Hepatocyte (in vitro differentiated cells): Measurements from ENCODE around the gene GPR161. TPM values are rescaled to one million over a fixed set of nuclear protein-coding genes. Genes with fewer than 3 reads are reported as not detected.

Experiments used
- DNase-seq: peaks from one replicate; pipeline ENCODE4 v3.0.0-alpha.2; 2016; ENCODE audit warnings: low spot score
- H2AFZ ChIP-seq: fragments of 200-600 bp; sonication (generic); 2 replicates; pipeline ENCODE4 v1.6.0; 2016; ENCODE audit warnings: antibody characterized with exemption, mild to moderate bottlenecking
- H3K27ac ChIP-seq: fragments of 200-600 bp; sonication (generic); 2 replicates; pipeline ENCODE4 v1.5.1; 2016; ENCODE audit warnings: mild to moderate bottlenecking
- H3K27me3 ChIP-seq: fragments of 200-600 bp; sonication (generic); 2 replicates; pipeline ENCODE4 v1.6.1; 2016
- H3K36me3 ChIP-seq: fragments of 200-600 bp; sonication (generic); replicated peaks from 2 replicates; pipeline ENCODE4 v1.5.1; 2016; ENCODE audit warnings: low read depth; ENCODE audit not compliant: insufficient read depth
- H3K4me1 ChIP-seq: fragments of 200-600 bp; sonication (generic); 2 replicates; pipeline ENCODE4 v1.5.1; 2016; ENCODE audit warnings: mild to moderate bottlenecking, moderate library complexity; ENCODE audit not compliant: insufficient read depth
- H3K4me2 ChIP-seq: fragments of 200-600 bp; sonication (generic); 2 replicates; pipeline ENCODE4 v1.6.0; 2016
- H3K4me3 ChIP-seq: fragments of 200-600 bp; sonication (generic); 2 replicates; pipeline ENCODE4 v1.5.1; 2016; ENCODE audit warnings: mild to moderate bottlenecking
- H3K79me2 ChIP-seq: fragments of 200-600 bp; sonication (generic); 2 replicates; pipeline ENCODE4 v1.6.0; 2017; ENCODE audit warnings: mild to moderate bottlenecking
- H3K9me2 ChIP-seq: fragments of 200-600 bp; sonication (generic); replicated peaks from 2 replicates; pipeline ENCODE4 v1.6.0; 2017; ENCODE audit warnings: mild to moderate bottlenecking; ENCODE audit not compliant: insufficient read depth
- H3K9me3 ChIP-seq: fragments of 200-600 bp; sonication (generic); 2 replicates; pipeline ENCODE4 v1.5.1; 2016; ENCODE audit warnings: low read depth, mild to moderate bottlenecking
- H4K20me1 ChIP-seq: fragments of 200-600 bp; sonication (generic); 2 replicates; pipeline ENCODE4 v1.6.0; 2016; ENCODE audit warnings: mild to moderate bottlenecking; ENCODE audit not compliant: insufficient read depth, poor library complexity, severe bottlenecking
- EZH2 ChIP-seq: fragments of 200-600 bp; sonication (generic); IDR thresholded peaks from 2 replicates; pipeline ENCODE4 v1.6.1; 2016; ENCODE audit warnings: antibody characterized with exemption, mild to moderate bottlenecking, borderline replicate concordance
- EZH2phosphoT487 ChIP-seq: fragments of 200-600 bp; sonication (generic); IDR thresholded peaks from one replicate; pipeline ENCODE4 v1.6.1; 2018; ENCODE audit warnings: antibody characterized with exemption, mild to moderate bottlenecking, low read depth, moderate library complexity; ENCODE audit not compliant: unreplicated experiment, severe bottlenecking
- WGBS: methylation state at CpG from one replicate; pipeline ENCODE4 v1.1.6; 2016; ENCODE audit warnings: low lambda C conversion rate; ENCODE audit errors: missing lambda C conversion rate; 5-methylcytosine and 5-hydroxymethylcytosine counted together
- polyA plus RNA-seq: library from polyadenylated mRNA; unstranded; fragments of >200 nt; fragmentation: Nextera tagmentation; extraction: Ambion mirVana; gene quantifications from 2 replicates; pipeline ENCODE4 v1.2.1, GENCODE V29; 2016
- total RNA-seq: library from RNA; depleted of rRNA; stranded (reverse); fragments of >200 nt; gene quantifications from 2 replicates; pipeline ENCODE4 v1.2.3, GENCODE V29; 2014
- TF ChIP-seq, protein P1 (sequence below): fragments of 200-600 bp; sonication (generic); IDR thresholded peaks from 2 replicates; pipeline ENCODE4 v1.5.1; 2016; ENCODE audit warnings: antibody characterized with exemption, mild to moderate bottlenecking; ENCODE audit not compliant: poor library complexity

The GPR161 gene
- total and polyA plus RNA-seq, 2 experiments from 2014 or later, result 15.9 to 19.3 TPM

DNA sequence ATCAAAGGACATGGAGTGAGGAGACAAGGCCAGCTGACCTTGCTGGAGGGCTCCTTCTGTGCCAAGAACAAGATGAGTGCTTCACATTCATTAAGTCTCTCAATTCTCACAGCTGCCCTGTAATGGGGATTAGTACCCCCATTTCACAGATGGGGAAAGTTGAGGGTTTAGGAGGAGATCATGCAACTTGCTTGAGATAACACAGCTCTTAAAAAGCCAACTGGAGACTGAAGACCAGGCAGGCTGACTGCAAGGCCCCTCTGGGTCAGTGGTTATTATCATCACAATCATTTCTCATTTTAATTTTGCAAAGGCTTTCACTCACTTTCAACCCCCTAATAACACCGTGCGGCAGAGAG lies 46.8 kb downstream of the GPR161 start:
- TF ChIP-seq, protein P1, sequence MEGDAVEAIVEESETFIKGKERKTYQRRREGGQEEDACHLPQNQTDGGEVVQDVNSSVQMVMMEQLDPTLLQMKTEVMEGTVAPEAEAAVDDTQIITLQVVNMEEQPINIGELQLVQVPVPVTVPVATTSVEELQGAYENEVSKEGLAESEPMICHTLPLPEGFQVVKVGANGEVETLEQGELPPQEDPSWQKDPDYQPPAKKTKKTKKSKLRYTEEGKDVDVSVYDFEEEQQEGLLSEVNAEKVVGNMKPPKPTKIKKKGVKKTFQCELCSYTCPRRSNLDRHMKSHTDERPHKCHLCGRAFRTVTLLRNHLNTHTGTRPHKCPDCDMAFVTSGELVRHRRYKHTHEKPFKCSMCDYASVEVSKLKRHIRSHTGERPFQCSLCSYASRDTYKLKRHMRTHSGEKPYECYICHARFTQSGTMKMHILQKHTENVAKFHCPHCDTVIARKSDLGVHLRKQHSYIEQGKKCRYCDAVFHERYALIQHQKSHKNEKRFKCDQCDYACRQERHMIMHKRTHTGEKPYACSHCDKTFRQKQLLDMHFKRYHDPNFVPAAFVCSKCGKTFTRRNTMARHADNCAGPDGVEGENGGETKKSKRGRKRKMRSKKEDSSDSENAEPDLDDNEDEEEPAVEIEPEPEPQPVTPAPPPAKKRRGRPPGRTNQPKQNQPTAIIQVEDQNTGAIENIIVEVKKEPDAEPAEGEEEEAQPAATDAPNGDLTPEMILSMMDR, result no peak
- no peak for TF ChIP-seq EZH2
- no peak for TF ChIP-seq EZH2phosphoT487
- Histone ChIP-seq H3K27ac (no peak overlapping the region), H3K9me2 (no peaks in the 10 kb centered on the region), H2AFZ (no peak overlapping the region), H3K4me2 (no peak overlapping the region), H3K4me3 (no peak overlapping the region), H3K27me3 (no peaks in the 10 kb centered on the region), H3K9me3 (no peaks in the 10 kb centered on the region), H4K20me1 (no peaks in the 10 kb centered on the region), H3K79me2 (no peaks in the 10 kb centered on the region), H3K4me1 (no peaks in the 10 kb centered on the region), H3K36me3 (no peaks in the 10 kb centered on the region)
- 94% methylated on average over 2 of the region's 2 CpGs for WGBS
- DNase-seq, result no peak

DNA sequence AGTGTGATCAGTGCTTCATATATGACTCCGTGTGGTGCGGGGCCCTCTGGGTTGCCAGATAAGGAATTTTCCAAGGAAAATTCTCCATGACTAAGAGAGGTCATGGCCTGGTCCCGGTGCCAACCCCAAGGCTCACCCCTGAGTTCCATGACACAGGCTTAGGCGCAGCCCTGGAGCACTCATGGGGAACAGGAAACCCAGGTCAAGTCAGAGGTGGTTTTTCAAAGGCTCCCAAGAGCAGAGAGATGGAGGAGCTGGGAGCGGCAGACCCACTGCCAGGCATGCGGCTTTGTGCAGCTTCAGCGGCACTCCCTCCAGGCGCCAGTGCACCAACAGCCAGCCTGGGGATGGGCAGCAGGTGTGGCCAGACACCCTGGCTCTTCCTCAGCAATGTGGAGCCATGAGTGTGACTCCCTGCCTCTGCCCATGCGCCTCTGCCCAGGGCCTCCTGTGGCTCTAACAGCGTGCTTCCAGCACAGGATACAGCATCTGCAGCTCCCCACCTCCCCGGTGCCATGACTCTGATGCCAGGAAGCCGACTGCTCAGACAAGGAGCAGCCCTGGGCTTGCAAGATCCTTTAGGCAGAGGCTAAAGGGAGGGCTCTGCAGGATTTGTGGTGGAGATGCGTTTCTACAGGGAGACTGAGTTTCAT lies 47.3 kb downstream of the GPR161 start:
- TF ChIP-seq, protein P1, result no peak
- H3K27me3 ChIP-seq, result no peaks in the 10 kb centered on the region
- H3K4me1 ChIP-seq, result no peaks in the 10 kb centered on the region
- no peak overlapping the region for H3K4me3 ChIP-seq
- H3K9me2 ChIP-seq, result no peaks in the 10 kb centered on the region
- H3K36me3 ChIP-seq, result no peaks in the 10 kb centered on the region
- H4K20me1 ChIP-seq, result no peaks in the 10 kb centered on the region
- H3K4me2 ChIP-seq, result no peak overlapping the region
- H3K27ac ChIP-seq, result peak overlapping the region; percentile 88
- no peak overlapping the region for H2AFZ ChIP-seq
- WGBS, result 94% methylated on average over 13 of the region's 13 CpGs
- H3K9me3 ChIP-seq, result no peaks in the 10 kb centered on the region
- DNase-seq, result no peak
- H3K79me2 ChIP-seq, result no peaks in the 10 kb centered on the region

- TF ChIP-seq EZH2phosphoT487 (no peak), EZH2 (no peak)
- TF ChIP-seq, protein P1, result no peak
- no peaks in the 10 kb centered on the region for H3K9me3 ChIP-seq
- no peaks in the 10 kb centered on the region for H3K9me2 ChIP-seq
- no peaks in the 10 kb centered on the region for H4K20me1 ChIP-seq
- peak overlapping the region; percentile 57 for H3K4me2 ChIP-seq
- no peaks in the 10 kb centered on the region for H3K36me3 ChIP-seq
- H3K27ac ChIP-seq, result peak overlapping the region; percentile 88
- H3K4me3 ChIP-seq, result no peak overlapping the region
- 73% methylated on average over 14 of the region's 14 CpGs for WGBS
- no peaks in the 10 kb centered on the region for H3K79me2 ChIP-seq
- no peaks in the 10 kb centered on the region for H3K27me3 ChIP-seq
- H2AFZ ChIP-seq, result no peak overlapping the region
- DNase-seq, result no peak
- H3K4me1 ChIP-seq, result no peaks in the 10 kb centered on the region
Measured at GRCh38 chr1:168088511-168089325, 48.0 kb downstream of the GPR161 start.
